GM23338 (cell line): ENCODE results near the gene INHBC. TPM values are rescaled to one million over a fixed set of nuclear protein-coding genes. Genes with fewer than 3 reads are reported as not detected.
A peak's percentile ranks its signal among the peaks of the same experiment; 100 is the strongest.

ENCODE experiments used
- ATAC-seq: fragments of 200-7000 bp; cut with Tn5 transposase; 3 replicates; pipeline ENCODE4 v1.9.1; 2020
- DNase-seq: peaks from one replicate; pipeline ENCODE4 v3.0.0-alpha.2; 2015; ENCODE audit warnings: low spot score
- H2AFZ ChIP-seq: fragments of 200-600 bp; sonication (generic); 2 replicates; pipeline ENCODE4 v1.8.0; 2016; ENCODE audit warnings: antibody characterized with exemption, mild to moderate bottlenecking, moderate library complexity
- H3F3A ChIP-seq: fragments of 200-600 bp; sonication (generic); replicated peaks from 2 replicates; pipeline ENCODE4 v1.8.0; 2017; ENCODE audit warnings: antibody characterized with exemption, mixed run types, low read depth
- H3K27ac ChIP-seq: fragments of 200-600 bp; sonication (generic); 2 replicates; pipeline ENCODE4 v1.6.1; 2016; ENCODE audit warnings: low read depth
- H3K27me3 ChIP-seq: fragments of 200-600 bp; sonication (generic); 2 replicates; pipeline ENCODE4 v1.8.0; 2016; ENCODE audit warnings: mild to moderate bottlenecking, mixed run types, moderate library complexity; ENCODE audit not compliant: insufficient read depth
- H3K36me3 ChIP-seq: fragments of 200-600 bp; sonication (generic); 2 replicates; pipeline ENCODE4 v1.8.0; 2016; ENCODE audit warnings: mild to moderate bottlenecking; ENCODE audit not compliant: insufficient read depth
- H3K4me1 ChIP-seq: fragments of 200-600 bp; sonication (generic); 2 replicates; pipeline ENCODE4 v1.8.0; 2016; ENCODE audit warnings: mild to moderate bottlenecking, moderate library complexity; ENCODE audit not compliant: insufficient read depth
- H3K4me2 ChIP-seq: fragments of 200-600 bp; sonication (generic); 2 replicates; pipeline ENCODE4 v1.7.1; 2017; ENCODE audit warnings: mixed run types
- H3K4me3 ChIP-seq: fragments of 200-600 bp; sonication (generic); 2 replicates; pipeline ENCODE4 v1.6.1; 2016; ENCODE audit warnings: mixed run types
- H3K79me2 ChIP-seq: fragments of 200-600 bp; sonication (generic); replicated peaks from 2 replicates; pipeline ENCODE4 v1.8.0; 2017; ENCODE audit warnings: mild to moderate bottlenecking; ENCODE audit not compliant: insufficient read depth
- H3K9me2 ChIP-seq: fragments of 200-600 bp; sonication (generic); 2 replicates; pipeline ENCODE4 v1.8.0; 2017; ENCODE audit not compliant: insufficient read depth
- H4K20me1 ChIP-seq: fragments of 200-600 bp; sonication (generic); replicated peaks from 2 replicates; pipeline ENCODE4 v1.8.0; 2017; ENCODE audit warnings: mild to moderate bottlenecking; ENCODE audit not compliant: insufficient read depth
- H3K27ac Mint-ChIP-seq: 2 replicates; pipeline ENCODE4 v1.8.0; 2020; ENCODE audit warnings: inconsistent platforms, mild to moderate bottlenecking, moderate library complexity, mixed read lengths
- H3K27me3 Mint-ChIP-seq: 3 replicates; pipeline ENCODE4 v1.8.0; 2022; ENCODE audit warnings: low read depth, mild to moderate bottlenecking, moderate library complexity, mixed read lengths, inconsistent platforms; ENCODE audit not compliant: insufficient read depth, poor library complexity
- H3K36me3 Mint-ChIP-seq: 3 replicates; pipeline ENCODE4 v1.8.0; 2021; ENCODE audit warnings: low read depth, mild to moderate bottlenecking, inconsistent platforms, moderate library complexity, mixed read lengths
- H3K4me1 Mint-ChIP-seq: 3 replicates; pipeline ENCODE4 v1.8.0; 2020; ENCODE audit warnings: mild to moderate bottlenecking, inconsistent platforms, mixed read lengths
- H3K4me3 Mint-ChIP-seq: 3 replicates; pipeline ENCODE4 v1.8.0; 2021; ENCODE audit warnings: moderate library complexity, mild to moderate bottlenecking, inconsistent platforms, mixed read lengths
- H3K9me3 Mint-ChIP-seq: 3 replicates; pipeline ENCODE4 v1.8.0; 2020; ENCODE audit warnings: moderate library complexity, mild to moderate bottlenecking, inconsistent platforms, mixed read lengths
- CTCF ChIP-seq, 2 experiments: fragments of 200-600 bp in 1 of 2; sonication (generic) in 1 of 2; conservative IDR thresholded peaks; 2 replicates each; pipeline versions ENCODE4 v1.5.1 to v1.6.1; 2016 to 2017; ENCODE audit warnings: antibody characterized with exemption in 2 of 2, low read depth in 2 of 2, mild to moderate bottlenecking in 2 of 2, moderate library complexity in 1 of 2
- POLR2AphosphoS5 ChIP-seq: IDR thresholded peaks from 2 replicates; pipeline ENCODE4 v1.6.1; 2016; ENCODE audit warnings: antibody characterized with exemption, low read depth
- ZNF331 ChIP-seq: fragments of 250-450 bp; sonication (Bioruptor Pico); IDR thresholded peaks from 2 replicates; pipeline ENCODE4 v1.5.0; 2020; ENCODE audit warnings: low read depth, mild to moderate bottlenecking, moderate library complexity
- polyA plus RNA-seq: library from polyadenylated mRNA; unstranded; fragments of >200 nt; fragmentation: Nextera tagmentation; extraction: Ambion mirVana; gene quantifications from 2 replicates; pipeline ENCODE4 v1.2.1, GENCODE V29; 2016
- total RNA-seq: library from RNA; depleted of rRNA; stranded (reverse); fragments of >200 nt; shearing (Covaris generic); gene quantifications from 2 replicates; pipeline ENCODE4 v1.2.3, GENCODE V29; 2014
- TF ChIP-seq, protein P1 (sequence below): fragments of 250-450 bp; sonication (Bioruptor Pico); IDR thresholded peaks from 2 replicates; pipeline ENCODE4 v1.5.0; 2020; ENCODE audit warnings: mild to moderate bottlenecking, moderate library complexity

INHBC gene
- total and polyA plus RNA-seq, 2 experiments from 2014 or later = 0.53 TPM; not detected in 1

- no peaks in the 10 kb centered on the region for H3K36me3 ChIP-seq
- H3K27ac Mint-ChIP-seq = peak overlapping the region; percentile 100
- peaks cover 60% of the 10 kb centered on the region for H3K4me1 ChIP-seq
- peaks cover 23% of the 10 kb centered on the region for H3K36me3 Mint-ChIP-seq
- DNase-seq (peak; percentile 93), ATAC-seq (peak; percentile 38)
- H3K4me2 ChIP-seq = peak overlapping the region; percentile 99
- H3K9me3 Mint-ChIP-seq = no peaks in the 10 kb centered on the region; the same call in 2 of the 3 replicates
- peak overlapping the region; percentile 82 for H3K27ac ChIP-seq
- no peaks in the 10 kb centered on the region for H3K27me3 ChIP-seq
- TF ChIP-seq CTCF (conservative IDR thresholded peaks at IDR 0.05; ENCODE audit: low read depth in 2 of 2) (peak; percentile 77 to 89), POLR2AphosphoS5 (peak; percentile 66; the same call in 1 of the 2 replicates), ZNF331 (CRISPR knock-in tag) (no peak)
- TF ChIP-seq, protein P1, sequence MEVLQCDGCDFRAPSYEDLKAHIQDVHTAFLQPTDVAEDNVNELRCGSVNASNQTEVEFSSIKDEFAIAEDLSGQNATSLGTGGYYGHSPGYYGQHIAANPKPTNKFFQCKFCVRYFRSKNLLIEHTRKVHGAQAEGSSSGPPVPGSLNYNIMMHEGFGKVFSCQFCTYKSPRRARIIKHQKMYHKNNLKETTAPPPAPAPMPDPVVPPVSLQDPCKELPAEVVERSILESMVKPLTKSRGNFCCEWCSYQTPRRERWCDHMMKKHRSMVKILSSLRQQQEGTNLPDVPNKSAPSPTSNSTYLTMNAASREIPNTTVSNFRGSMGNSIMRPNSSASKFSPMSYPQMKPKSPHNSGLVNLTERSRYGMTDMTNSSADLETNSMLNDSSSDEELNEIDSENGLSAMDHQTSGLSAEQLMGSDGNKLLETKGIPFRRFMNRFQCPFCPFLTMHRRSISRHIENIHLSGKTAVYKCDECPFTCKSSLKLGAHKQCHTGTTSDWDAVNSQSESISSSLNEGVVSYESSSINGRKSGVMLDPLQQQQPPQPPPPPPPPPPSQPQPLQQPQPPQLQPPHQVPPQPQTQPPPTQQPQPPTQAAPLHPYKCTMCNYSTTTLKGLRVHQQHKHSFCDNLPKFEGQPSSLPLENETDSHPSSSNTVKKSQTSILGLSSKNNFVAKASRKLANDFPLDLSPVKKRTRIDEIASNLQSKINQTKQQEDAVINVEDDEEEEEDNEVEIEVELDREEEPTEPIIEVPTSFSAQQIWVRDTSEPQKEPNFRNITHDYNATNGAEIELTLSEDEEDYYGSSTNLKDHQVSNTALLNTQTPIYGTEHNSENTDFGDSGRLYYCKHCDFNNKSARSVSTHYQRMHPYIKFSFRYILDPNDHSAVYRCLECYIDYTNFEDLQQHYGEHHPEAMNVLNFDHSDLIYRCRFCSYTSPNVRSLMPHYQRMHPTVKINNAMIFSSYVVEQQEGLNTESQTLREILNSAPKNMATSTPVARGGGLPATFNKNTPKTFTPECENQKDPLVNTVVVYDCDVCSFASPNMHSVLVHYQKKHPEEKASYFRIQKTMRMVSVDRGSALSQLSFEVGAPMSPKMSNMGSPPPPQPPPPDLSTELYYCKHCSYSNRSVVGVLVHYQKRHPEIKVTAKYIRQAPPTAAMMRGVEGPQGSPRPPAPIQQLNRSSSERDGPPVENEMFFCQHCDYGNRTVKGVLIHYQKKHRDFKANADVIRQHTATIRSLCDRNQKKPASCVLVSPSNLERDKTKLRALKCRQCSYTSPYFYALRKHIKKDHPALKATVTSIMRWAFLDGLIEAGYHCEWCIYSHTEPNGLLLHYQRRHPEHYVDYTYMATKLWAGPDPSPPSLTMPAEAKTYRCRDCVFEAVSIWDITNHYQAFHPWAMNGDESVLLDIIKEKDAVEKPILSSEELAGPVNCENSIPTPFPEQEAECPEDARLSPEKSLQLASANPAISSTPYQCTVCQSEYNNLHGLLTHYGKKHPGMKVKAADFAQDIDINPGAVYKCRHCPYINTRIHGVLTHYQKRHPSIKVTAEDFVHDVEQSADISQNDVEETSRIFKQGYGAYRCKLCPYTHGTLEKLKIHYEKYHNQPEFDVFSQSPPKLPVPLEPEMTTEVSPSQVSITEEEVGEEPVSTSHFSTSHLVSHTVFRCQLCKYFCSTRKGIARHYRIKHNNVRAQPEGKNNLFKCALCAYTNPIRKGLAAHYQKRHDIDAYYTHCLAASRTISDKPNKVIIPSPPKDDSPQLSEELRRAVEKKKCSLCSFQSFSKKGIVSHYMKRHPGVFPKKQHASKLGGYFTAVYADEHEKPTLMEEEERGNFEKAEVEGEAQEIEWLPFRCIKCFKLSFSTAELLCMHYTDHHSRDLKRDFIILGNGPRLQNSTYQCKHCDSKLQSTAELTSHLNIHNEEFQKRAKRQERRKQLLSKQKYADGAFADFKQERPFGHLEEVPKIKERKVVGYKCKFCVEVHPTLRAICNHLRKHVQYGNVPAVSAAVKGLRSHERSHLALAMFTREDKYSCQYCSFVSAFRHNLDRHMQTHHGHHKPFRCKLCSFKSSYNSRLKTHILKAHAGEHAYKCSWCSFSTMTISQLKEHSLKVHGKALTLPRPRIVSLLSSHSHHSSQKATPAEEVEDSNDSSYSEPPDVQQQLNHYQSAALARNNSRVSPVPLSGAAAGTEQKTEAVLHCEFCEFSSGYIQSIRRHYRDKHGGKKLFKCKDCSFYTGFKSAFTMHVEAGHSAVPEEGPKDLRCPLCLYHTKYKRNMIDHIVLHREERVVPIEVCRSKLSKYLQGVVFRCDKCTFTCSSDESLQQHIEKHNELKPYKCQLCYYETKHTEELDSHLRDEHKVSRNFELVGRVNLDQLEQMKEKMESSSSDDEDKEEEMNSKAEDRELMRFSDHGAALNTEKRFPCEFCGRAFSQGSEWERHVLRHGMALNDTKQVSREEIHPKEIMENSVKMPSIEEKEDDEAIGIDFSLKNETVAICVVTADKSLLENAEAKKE (CRISPR knock-in tag) = peak; percentile 24; the same call in 1 of the 2 replicates
- H3K4me3 ChIP-seq = peak overlapping the region; percentile 86
- no peaks in the 10 kb centered on the region for H3K9me2 ChIP-seq
- H2AFZ ChIP-seq = no peak overlapping the region
- peaks cover 63% of the 10 kb centered on the region for H3K4me1 Mint-ChIP-seq
- peaks cover 40% of the 10 kb centered on the region for H3K27me3 Mint-ChIP-seq
- peak overlapping the region; percentile 82 for H3K4me3 Mint-ChIP-seq
- H3F3A ChIP-seq = peaks cover 22% of the 10 kb centered on the region
- H3K79me2 ChIP-seq = peaks cover 23% of the 10 kb centered on the region
- no peaks in the 10 kb centered on the region for H4K20me1 ChIP-seq
Measured at GRCh38 chr12:57456145-57456700, 21.6 kb downstream of the INHBC start.
